Bronchial epithelial cell (primary cell): Measurements from ENCODE around the gene SAMD8. TPM values are rescaled to one million over a fixed set of nuclear protein-coding genes. Genes with fewer than 3 reads are reported as not detected.

Experiments
- DNase-seq: peaks from one replicate; pipeline ENCODE4 v3.0.0-alpha.2; 2010; ENCODE audit warnings: low read depth
- FAIRE-seq: peaks from 2 replicates; lab custom pipeline; 2011; peaks lifted over from hg19 to GRCh38; lab: Jason Lieb, UNC
- H3K27me3 ChIP-seq: 2 replicates; pipeline ENCODE4 v1.5.1; 2011; ENCODE audit warnings: low read length; ENCODE audit not compliant: control insufficient read depth, insufficient read depth
- H3K36me3 ChIP-seq: 2 replicates; pipeline ENCODE4 v1.5.1; 2011; ENCODE audit warnings: low read length; ENCODE audit not compliant: control insufficient read depth, insufficient read depth
- H3K4me3 ChIP-seq: 2 replicates; pipeline ENCODE4 v1.5.1; 2011; ENCODE audit warnings: mild to moderate bottlenecking, low read depth, low read length, control low read depth
- CTCF ChIP-seq: IDR thresholded peaks from 2 replicates; pipeline ENCODE4 v1.5.1; 2011; ENCODE audit warnings: mild to moderate bottlenecking, moderate library complexity, low read length, control low read depth, inconsistent platforms; ENCODE audit not compliant: insufficient read depth, severe bottlenecking
- total RNA-seq: library from RNA; depleted of rRNA; stranded (reverse); fragments of >200 nt; gene quantifications from 2 replicates; pipeline ENCODE4 v1.2.1, GENCODE V29; 2014

Gene SAMD8
- total RNA-seq, 1 donor from 2014 or later = 25.5 TPM

DNA sequence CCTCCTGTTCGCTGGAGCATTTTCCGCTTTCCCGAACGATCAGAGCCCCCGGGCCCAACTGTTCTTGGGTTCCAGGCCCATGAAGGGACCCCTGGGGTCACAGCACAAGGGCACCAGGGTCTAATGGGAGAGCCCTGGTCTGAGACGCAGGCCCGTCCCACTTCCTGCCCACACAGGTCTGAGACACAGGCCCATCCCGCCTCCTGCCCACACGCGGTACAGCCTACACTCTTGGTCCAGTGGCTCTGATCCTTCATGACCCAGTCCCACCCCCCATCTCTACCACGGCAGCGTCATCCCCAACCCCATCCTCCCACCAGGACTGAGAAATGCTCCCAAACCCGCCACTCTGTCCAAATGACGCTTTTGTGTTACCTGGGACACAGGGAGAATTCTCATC is 38.7 kb upstream of the SAMD8 start:
- FAIRE-seq (no peak), DNase-seq (no peak)
- no peaks in the 10 kb centered on the region for H3K36me3 ChIP-seq
- H3K4me3 ChIP-seq = no peak overlapping the region
- H3K27me3 ChIP-seq = no peaks in the 10 kb centered on the region
- TF ChIP-seq CTCF = no peak

GRCh38 chr10:75073442-75073841 is 38.0 kb upstream of the SAMD8 start:
- FAIRE-seq (no peak), DNase-seq (no peak)
- no peak for TF ChIP-seq CTCF
- H3K27me3 ChIP-seq = no peaks in the 10 kb centered on the region
- H3K36me3 ChIP-seq = no peaks in the 10 kb centered on the region
- H3K4me3 ChIP-seq = no peak overlapping the region

GRCh38 chr10:75074711-75075445 is 36.6 kb upstream of the SAMD8 start:
- TF ChIP-seq CTCF = no peak
- FAIRE-seq = no peak

GRCh38 chr10:75076348-75076747 is 35.1 kb upstream of the SAMD8 start:
- Histone ChIP-seq H3K36me3 (no peaks in the 10 kb centered on the region), H3K27me3 (no peaks in the 10 kb centered on the region), H3K4me3 (no peak overlapping the region)
- TF ChIP-seq CTCF = no peak
- FAIRE-seq (no peak), DNase-seq (no peak)

More at GRCh38 chr10:75074711-75075445, 36.6 kb upstream of the SAMD8 start:
- Histone ChIP-seq H3K36me3 (no peaks in the 10 kb centered on the region), H3K27me3 (no peaks in the 10 kb centered on the region), H3K4me3 (no peak overlapping the region)
- no peak for DNase-seq

GRCh38 chr10:75079436-75080083 is 31.9 kb upstream of the SAMD8 start:
- Histone ChIP-seq H3K4me3 (no peak overlapping the region), H3K36me3 (no peaks in the 10 kb centered on the region), H3K27me3 (no peaks in the 10 kb centered on the region)
- TF ChIP-seq CTCF = no peak
- FAIRE-seq (no peak), DNase-seq (peak; percentile 57)
